Measurements from ENCODE around the gene PRAF2. TPM values are rescaled to one million over a fixed set of nuclear protein-coding genes. Genes with fewer than 3 reads are reported as not detected.
A peak's percentile ranks its signal among the peaks of the same experiment; 100 is the strongest.

Gene PRAF2, protein sequence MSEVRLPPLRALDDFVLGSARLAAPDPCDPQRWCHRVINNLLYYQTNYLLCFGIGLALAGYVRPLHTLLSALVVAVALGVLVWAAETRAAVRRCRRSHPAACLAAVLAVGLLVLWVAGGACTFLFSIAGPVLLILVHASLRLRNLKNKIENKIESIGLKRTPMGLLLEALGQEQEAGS
- polyA plus RNA-seq (ENCODE audit: insufficient read length in 3 of 3): 10 to 100 TPM; 32.2 to 35.3 (median 32.3) TPM

DNA sequence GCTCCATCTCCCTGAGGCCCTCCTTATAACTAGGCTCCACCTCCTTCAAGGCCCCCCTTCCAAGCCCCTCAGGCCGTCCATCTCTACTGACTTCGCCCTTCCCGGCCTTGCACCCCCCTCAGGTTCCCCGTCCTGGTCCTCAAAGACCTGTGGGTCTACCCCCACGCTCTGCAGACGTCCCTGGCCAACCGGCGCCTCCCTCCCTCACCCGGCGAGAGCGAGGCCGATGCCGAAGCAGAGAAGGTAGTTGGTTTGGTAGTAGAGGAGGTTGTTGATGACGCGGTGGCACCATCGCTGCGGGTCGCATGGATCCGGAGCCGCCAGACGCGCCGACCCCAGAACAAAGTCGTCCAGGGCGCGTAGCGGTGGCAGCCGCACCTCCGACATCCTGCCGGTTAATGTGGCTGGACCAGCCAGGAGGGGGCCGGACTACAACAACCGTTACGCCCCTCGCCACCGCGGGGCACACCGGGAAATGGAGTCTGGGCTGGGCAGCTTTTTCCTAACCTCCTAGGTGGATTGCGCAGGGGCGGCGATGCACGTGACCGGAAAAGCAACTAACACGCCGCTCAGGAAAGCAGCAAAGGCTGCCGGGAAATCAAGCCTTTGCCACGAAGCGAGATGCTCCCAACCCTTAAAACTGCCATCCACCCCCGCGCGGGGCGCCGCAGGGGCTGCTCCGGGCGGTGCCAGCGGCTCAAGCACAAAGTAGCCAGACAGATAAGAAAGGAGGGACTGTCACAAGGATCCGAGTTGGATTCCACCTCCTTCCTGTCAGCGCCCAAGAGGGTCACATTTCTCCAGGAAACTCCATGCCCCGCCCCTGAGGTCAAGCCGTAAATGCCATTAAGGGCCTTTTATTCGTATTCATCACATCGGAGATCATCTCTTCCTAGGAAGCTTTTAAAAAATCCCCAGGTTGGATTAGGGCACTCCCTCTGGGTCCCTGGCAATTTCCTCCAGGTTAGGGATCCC, at the start of gene PRAF2:
PRAF2 (minus strand) TSS at position 402 of the 975 bp plus-strand sequence; CDS start at position 387, 15 bp downstream.
- peak; percentile 56 to 82 (median 74) for DNase-seq (ENCODE audit: low read depth in 3 of 3, low spot score in 2 of 3)

DNA sequence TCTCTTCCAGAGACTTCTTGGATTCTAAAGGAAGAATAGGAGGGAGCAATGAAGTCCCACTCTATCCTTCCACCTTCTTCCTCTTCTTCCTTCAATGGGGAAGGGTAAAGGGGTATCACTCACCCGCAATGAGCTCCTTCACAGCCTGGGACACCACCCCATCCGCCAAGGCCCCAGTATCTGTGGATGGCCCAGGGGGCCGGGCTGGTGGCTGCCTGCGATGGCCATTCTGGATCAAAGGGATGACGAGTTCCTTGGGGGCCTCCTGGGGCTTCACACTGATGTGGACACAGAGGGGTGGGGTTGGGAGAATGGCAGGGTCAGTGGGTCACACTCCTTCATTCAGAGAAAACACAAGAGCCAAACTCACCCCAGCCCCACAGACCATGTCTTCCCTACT, 48.7 kb upstream of the PRAF2 start:
- no peak for DNase-seq (ENCODE audit: low read depth in 3 of 3, low spot score in 2 of 3)

DNA sequence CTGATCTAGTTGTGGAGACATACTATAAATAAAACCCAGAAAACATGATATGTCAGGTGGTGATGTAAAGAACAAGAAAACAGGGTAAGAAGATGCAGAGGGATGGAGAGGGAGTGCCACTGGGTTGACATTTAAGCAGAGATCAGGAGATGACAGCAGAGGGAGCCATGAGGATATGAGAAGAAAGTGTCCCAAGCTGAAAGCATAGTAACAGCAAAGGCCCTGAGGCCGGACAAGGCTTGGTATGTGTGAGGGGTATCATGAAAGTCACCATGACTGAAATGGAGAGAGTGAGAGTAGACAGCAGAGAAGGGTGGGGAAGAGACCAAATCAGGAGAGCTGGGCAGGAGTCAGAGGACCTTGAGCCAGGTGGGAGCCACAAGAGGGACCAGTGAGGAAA, 46.3 kb upstream of the PRAF2 start:
- no peak for DNase-seq (ENCODE audit: low read depth in 3 of 3, low spot score in 2 of 3)

DNA sequence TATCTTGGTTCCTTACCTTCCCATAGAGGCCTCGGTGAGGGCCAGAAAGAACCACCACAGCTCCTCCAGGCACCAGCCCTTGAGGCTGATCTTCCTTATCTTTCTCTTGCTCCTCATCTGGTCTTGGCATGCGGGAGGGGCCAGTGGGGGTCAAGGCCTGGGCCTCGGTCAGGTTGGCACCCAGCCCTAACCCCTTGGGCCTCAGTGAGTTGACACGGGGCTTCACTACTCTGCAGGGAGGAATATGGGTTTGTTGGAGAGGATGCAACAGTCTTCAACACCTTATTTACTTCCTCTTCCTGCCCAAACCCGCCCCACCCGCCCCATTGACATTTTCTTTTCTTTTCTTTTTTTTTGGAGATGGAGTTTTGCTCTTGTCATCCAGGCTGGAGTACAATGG, 43.8 kb upstream of the PRAF2 start:
- no peak for DNase-seq (ENCODE audit: low read depth in 3 of 3, low spot score in 2 of 3)

DNA sequence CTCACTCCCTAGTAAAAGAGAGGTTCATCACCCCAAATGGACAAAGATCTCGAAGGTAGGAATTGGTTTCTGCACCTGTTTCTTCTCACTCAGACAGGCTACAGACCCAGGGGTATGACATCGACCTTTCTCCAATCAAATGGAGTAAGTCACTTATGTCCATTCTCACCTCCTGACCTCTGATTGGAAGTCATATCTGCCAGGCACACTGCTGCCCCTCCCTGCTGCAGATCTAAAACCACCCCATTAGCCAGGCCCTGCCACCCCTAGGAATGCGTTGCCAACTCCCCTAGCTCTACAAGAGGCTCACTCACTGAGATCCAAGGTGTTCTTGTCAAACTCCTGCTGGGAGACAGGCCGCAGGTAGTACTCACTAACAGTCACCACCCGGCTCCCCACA, 42.9 kb upstream of the PRAF2 start:
- no peak for DNase-seq (ENCODE audit: low read depth in 3 of 3, low spot score in 2 of 3)

DNA sequence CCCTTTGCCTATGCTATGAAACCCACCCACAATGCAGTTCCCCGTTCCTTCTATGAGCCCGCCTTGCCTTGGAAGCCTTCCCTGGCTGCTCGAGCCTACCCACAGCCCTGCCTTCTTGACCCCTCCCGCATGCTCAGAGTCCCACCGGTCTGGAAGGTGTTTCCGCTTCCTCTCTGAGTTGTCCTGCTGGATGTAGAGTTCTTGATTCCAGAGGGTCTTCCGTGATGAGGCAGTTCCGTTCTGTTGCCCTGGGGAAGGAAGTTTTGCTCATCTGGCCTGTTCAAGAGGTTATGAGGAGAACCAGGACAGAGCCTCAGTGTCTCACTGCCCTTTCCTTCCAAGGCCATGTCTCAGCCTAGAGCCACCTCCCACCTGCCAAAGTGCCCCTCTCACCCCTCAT, 42.3 kb upstream of the PRAF2 start:
- DNase-seq (ENCODE audit: low read depth in 3 of 3, low spot score in 2 of 3): no peak

DNA sequence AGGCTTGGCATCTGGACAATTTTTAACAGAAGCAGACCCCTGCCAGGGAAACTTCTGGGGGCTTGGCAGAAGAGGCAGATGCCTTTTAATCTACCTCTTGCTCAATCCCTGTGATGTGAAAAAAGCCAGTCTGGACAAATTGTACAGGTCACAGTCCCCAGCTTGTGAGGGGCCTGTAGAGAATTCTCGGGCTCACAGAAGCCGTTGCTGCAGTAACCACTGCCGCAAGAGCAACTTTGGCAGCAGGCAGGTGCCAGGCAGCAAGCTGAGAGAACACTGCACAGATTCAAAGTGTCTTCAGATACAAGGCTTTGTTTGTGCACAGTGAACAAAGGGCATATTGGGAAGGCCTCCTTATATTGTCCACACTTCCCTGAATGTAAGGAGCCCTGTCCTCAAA, 38.0 kb upstream of the PRAF2 start:
- DNase-seq (ENCODE audit: low read depth in 3 of 3, low spot score in 2 of 3): no peak

DNA sequence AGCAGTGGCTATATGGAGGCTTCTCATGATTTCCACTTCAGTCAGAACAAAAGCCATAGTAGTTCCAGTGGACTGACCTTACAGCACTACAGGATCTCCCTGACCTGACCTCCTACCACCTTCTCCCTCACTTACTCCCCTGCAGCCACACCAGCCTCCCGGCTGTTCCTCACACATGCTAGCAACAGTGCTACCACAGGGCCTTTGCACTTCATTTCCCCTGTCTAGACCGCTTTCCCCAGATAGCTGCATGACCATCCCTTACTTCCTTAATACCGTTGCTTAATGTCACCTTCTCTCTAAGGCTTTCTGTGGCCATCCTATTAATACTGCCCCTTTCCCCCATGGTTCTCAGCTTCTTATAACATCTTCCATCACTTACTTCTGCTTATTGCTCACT, 36.6 kb upstream of the PRAF2 start:
- no peak for DNase-seq (ENCODE audit: low read depth in 3 of 3, low spot score in 2 of 3)

DNA sequence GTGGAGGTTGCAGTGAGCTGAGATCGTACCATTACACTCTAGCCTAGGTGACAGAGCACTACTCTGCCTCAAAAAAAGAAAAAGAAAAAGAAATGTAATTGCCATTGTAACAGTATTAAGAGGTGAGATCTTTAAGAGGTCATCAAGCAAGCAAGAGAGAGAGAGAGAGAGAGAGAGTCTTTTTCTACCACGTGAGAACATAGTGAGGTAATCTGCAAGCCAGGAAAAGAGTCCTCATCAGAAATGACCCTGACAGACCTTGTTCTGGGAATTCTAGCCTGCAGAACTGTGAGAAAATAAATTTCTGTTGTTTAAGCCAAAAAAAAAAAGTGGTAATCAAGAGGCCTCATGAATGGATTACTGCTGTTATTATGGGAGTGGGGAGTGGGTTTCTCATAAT, 34.8 kb upstream of the PRAF2 start:
- DNase-seq (ENCODE audit: low read depth in 3 of 3, low spot score in 2 of 3): no peak

DNA sequence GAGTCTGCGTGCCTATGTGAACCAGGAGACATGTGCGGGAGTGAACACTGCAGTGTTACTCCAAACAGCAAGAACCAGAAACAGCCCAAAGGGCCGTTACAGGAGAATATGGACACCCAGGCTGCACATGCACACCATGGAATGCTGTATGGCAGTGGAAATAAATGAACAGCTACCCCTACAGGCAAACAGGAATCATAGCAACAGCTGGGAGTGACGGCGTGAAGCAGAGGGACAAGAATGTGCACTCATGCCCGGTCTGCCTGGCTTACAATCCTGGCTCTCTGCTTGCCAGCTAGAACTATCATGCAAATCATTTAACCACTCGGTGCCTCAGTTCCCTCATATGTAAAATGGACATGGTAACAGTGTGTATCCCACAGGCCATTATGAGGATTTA, 33.1 kb upstream of the PRAF2 start:
- DNase-seq (ENCODE audit: low read depth in 3 of 3, low spot score in 2 of 3): no peak

DNA sequence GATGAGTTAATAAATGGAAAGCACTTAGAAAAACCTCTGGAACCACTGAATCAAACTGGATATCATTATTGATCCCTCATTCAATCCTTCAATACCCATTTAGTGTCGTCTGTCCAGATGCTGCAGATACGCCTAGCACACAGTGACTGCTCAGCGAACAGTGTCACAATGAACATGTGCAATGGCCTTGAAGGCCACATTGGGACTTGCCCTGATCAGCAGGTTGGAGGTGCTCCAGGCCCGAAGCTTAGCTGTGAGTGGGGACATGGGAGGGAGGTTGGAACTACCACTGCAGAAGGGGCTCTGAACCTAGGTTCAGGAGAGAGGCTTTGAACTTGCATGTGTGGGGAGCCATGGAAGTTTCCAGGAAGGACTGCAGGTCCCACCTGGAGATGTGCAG, 32.5 kb upstream of the PRAF2 start:
- no peak for DNase-seq (ENCODE audit: low read depth in 3 of 3, low spot score in 2 of 3)

DNA sequence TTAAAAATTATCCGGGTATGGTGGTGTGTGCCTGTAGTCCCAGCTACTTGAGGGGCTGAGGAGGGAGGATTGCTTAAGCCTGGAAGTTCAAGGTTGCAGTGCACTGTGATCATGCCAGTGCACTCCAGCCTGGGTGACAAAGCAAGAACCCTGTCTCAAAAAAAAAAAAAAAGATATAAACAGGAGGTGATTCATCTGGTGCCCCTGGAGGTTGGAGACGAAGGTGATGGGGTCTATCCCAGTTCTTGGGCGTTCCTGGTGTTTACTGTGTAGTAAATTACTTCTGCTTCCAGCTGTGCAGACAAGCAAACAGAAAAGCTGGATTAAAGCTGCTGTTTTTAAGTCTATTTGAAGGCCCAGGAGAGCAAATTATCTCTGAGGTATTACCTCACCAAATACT, 29.8 kb upstream of the PRAF2 start:
- DNase-seq (ENCODE audit: low read depth in 3 of 3, low spot score in 2 of 3): no peak

DNA sequence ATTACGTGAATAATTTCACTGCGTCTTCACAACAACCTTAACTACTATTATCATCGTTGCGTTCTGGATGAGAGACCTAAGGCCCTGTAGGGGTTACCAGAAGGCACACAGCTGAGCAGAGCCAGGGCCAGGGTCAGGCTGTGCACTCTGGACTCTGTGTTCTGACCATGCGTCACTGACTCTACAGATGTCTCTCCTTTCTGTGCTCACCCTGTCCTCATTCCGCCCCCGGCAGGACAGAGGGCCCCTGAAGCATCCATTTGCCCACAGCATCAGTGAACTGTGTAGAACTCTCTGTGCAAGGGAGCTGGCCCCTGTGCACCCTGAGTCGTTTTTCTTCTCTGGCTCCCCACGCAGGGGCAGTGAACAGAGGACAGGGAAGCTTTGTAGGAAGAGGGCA, 28.4 kb upstream of the PRAF2 start:
- no peak for DNase-seq (ENCODE audit: low read depth in 3 of 3, low spot score in 2 of 3)

DNA sequence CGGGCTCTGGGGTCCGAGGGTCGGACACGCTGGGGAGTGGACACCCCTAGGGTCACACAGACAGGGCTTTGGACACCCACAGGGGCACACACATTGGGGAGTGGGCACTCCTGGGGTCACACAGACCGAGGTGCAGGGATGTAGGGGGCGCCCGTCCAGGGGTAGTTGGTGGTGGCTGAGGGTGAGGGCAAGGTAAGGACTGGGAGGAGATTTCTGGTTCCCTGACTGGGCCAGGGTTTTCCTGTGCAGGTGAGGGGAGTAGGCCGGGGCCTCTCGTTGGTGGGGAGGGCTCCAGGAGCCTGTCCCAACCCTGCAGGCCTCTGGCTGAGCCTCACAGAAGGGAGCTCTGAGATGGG, 27.8 kb upstream of the PRAF2 start:
- DNase-seq (ENCODE audit: low read depth in 3 of 3, low spot score in 2 of 3): no peak

DNA sequence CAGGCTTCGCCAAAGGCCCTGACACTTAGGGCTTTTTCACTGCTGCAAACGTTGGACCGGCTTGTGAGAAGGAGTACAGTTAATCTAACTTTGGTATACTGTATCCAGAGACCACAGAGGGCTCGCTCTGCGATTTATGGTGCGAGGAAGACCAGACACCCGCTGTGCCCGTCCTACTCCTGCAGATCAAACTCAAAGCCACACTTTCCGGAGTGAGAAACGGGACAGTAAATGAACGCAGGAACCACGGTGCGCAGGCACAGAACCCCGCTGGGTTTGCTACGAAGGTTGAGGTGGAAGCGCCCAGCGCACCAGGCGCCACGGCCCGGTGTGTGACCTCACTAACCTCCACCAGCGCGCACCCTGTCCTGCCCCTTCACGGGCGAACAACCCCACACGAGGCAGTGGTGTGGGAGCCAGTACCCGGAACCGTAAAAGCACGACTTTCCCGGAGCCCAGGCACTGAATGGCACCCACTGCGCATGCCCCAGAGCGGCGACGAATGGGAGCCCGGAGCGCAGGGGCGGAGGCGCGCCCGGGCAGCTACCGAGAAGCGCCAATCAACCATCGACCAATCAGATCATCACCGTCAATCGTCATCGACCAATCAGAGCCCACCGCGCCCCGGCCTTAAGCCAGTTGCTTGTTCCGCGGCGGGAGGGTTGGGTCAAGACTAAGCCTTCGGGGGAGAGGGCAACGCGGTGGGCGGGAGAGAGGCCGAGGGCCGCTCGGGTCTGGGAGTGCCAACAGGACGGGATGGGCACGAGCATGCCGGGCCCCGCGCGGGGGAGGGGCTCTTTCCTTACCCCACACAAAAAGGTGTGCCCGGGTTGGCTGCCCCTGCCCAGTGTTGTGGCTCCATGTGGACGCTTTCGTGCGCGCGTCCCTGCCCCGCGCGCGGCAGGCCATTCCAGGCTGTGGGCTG, 27.2 kb upstream of the PRAF2 start:
- peak; percentile 62 to 87 (median 76) for DNase-seq (ENCODE audit: low read depth in 3 of 3, low spot score in 2 of 3)

DNA sequence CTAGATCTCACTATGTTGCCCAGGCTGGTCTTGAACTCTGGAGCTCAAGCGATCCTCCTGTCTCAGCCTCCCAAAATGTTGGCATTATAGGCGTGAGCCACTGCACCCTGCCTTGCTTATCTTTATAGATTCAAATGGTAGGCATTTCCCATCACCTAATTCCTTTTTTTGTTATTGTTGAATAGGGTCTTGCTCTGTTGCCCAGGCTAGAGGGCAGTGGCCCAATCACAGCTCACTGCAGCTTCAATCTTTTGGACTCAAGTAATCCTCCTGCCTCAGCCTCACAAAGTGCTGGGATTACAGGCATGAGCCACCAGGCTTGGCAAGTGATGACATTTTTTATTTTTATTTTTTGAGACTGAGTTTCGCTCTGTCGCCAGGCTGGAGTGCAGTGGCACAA, 22.6 kb upstream of the PRAF2 start:
- DNase-seq (ENCODE audit: low read depth in 3 of 3, low spot score in 2 of 3): no peak

DNA sequence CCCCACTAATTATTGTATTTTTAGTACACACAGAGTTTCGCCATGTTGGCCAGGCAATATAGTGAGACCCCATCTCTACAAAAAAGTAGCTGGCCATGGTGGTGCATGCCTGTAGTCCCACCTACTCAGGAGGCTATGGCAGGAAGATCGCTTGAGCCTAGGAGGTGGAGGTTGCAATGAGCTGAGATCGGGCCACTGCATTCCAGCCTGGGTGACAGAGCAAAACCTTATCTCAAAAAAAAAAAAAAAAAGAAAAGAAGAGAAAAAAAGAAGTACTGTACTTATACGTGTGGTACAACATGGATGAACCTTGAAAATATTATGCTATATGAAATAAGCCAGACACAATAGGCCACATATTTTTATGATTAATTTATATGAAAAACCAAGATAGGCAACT, 15.8 kb upstream of the PRAF2 start:
- no peak for DNase-seq (ENCODE audit: low read depth in 3 of 3, low spot score in 2 of 3)

DNA sequence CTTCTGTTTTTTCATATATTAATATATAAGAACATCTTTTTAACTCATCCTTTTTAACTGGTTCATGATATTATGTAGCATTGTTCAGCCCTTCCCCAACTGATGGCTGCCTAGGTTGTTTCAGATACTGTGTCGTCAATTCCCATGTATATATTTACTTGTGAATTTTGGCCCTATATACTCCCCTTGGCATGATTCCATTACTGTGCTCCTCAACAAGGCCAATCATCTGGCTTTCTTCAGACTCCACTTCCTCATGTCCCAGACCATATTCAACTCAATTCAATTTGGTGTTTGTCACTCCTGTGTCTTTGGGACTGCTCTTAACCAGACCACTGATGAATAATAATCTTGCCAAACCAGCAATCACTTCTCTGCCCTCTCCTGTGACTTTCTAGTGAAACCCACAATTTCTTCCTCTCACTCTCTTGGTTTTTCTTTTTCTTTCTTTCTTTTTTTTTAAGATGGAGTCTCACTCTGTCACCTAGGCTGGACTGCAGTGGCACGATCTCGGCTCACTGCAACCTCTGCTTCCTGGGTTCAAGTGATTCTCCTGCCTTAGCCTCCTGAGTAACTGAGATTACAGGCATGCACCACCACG, 8.6 kb upstream of the PRAF2 start:
- no peak for DNase-seq (ENCODE audit: low read depth in 3 of 3, low spot score in 2 of 3)

DNA sequence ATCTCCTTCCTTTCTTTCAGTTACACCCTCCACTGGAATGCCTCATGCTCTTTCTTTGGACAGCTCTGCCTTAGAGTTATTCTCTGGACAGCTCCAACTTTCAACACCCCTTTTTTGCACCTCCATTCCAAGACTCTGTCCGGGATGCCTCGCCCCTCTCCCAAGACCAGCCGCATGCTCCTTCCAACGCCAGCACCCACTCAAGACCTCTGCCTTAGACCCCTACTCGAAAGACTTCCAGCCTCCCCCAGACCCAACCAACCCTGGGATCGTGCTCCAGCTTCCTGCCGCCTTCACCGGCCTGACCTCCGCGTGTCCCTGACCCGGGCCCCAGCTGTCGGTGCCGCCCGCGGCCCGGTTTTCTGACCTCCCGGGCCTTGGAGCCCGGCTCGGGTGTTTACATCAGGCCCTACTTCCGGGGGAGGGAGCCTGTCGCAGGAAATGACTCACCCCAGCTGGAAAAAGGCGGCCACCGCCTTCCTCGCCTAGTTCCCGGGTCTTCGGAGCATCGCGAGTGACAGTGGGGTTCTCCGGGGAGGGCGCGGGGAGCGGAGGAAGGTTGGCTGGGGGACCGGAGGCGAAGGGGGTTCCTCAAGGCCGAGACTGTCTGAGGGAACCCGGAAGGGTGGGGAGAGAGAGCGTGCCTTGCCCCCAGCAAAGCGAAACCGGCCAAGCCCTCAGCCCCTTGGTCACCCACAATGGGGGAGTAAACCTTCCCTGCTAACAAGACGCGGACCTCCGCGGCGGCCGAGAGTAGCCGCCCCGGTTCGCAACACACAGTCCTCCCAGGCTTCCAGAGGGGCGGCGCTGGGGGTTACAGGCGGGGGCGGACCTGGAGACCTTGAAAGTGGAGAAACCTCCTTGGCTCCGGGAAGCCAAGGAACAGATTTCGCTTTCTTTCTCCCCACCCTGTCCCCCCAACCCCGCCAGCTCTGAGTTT, 6.0 kb upstream of the PRAF2 start, which contains the start of gene WDR45:
WDR45 (minus strand) TSS at position 399 of the 940 bp plus-strand sequence. CDS start 1,792 bp downstream, outside the sequence.
- DNase-seq (ENCODE audit: low read depth in 3 of 3, low spot score in 2 of 3): peak in 1 of 3 donors; percentile 52

Data from right renal cortex interstitium (tissue), 3 donors.